Measurements from ENCODE around the gene PROSER2. TPM values are rescaled to one million over a fixed set of nuclear protein-coding genes. Genes with fewer than 3 reads are reported as not detected.
"Not testable (repeated sequence)": the region's sequence is repeated elsewhere in the genome, so short reads cannot be mapped to it uniquely, and the experiment has no call there.

Gene PROSER2
- total RNA-seq, 1 experiment from 2014 or later = 10.6 TPM

DNA sequence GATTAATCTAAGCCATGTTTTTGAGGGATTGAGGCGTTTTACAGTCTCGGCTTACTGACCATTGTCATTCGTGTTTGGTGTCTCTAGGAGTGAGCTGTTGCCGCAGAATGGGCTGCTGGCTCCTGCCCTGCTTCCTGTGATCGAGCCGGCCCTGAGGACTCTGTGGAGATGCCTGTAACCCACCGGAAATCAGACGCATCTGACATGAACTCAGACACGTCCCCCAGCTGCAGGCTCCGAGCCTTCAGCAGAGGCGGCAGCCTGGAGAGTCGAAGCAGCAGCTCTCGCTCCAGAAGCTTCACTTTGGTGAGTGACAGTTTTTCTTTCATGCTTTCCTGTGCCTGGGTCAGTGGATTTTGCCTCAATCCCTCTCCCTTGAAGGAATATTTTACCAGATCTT, 28.8 kb downstream of the PROSER2 start:
- no peak overlapping the region for H3K27ac Mint-ChIP-seq
- no peak overlapping the region for H3K4me3 Mint-ChIP-seq
- Histone ChIP-seq H3K79me2 (ENCODE audit: insufficient read depth, low read length) (no peaks in the 10 kb centered on the region), H3K9ac (ENCODE audit: extremely low read depth, insufficient read length, low read length) (no peak overlapping the region), H4K8ac (replicated peaks; ENCODE audit: insufficient read length, low read depth, low read length) (no peak overlapping the region), H2AK5ac (ENCODE audit: insufficient read length, low read length) (no peak overlapping the region), H3K4me1 (ENCODE audit: insufficient read depth, low read length) (no peaks in the 10 kb centered on the region), H3K9me3 (ENCODE audit: control insufficient read depth, low read depth, low read length) (no peaks in the 10 kb centered on the region), H2AFZ (ENCODE audit: low read length) (no peak overlapping the region), H3K14ac (ENCODE audit: insufficient read depth, low read length) (no peak overlapping the region), H2BK20ac (ENCODE audit: low read depth, low read length, poor library complexity, severe bottlenecking) (no peak overlapping the region), H3K27ac (ENCODE audit: insufficient read length, low read depth, low read length) (no peak overlapping the region), H3T11ph (ENCODE audit: low read length) (no peak overlapping the region), H4K91ac (ENCODE audit: insufficient read length, low read depth, low read length) (no peak overlapping the region), H4K5ac (ENCODE audit: insufficient read length, low read depth, low read length) (no peak overlapping the region), H3K27me3 (ENCODE audit: insufficient read depth, low read length) (no peaks in the 10 kb centered on the region), H3K4ac (ENCODE audit: low read depth, low read length) (no peak overlapping the region), H3K56ac (ENCODE audit: insufficient read length, low read depth, low read length) (no peak overlapping the region), H3K23ac (ENCODE audit: insufficient read length, low read depth, low read length) (no peak overlapping the region), H2BK120ac (ENCODE audit: low read depth, low read length, poor library complexity, severe bottlenecking) (no peak overlapping the region), H3K4me2 (ENCODE audit: insufficient read depth, insufficient read length, low read length) (no peak overlapping the region), H3K23me2 (ENCODE audit: insufficient read length, low read depth, low read length, poor library complexity, severe bottlenecking) (no peaks in the 10 kb centered on the region), H4K20me1 (ENCODE audit: control insufficient read depth, insufficient read depth, insufficient read length) (no peaks in the 10 kb centered on the region), H2BK12ac (ENCODE audit: insufficient read length, low read depth, low read length) (no peak overlapping the region), H3K18ac (ENCODE audit: insufficient read length, low read depth, low read length) (no peak overlapping the region), H2BK5ac (ENCODE audit: insufficient read length, low read length) (no peak overlapping the region), H2BK15ac (ENCODE audit: low read depth, low read length) (no peak overlapping the region), H3K79me1 (ENCODE audit: insufficient read depth, low read depth, low read length, poor library complexity, severe bottlenecking) (no peaks in the 10 kb centered on the region)
- no peak for DNase-seq
- H3K27me3 Mint-ChIP-seq (ENCODE audit: low read depth) = no peaks in the 10 kb centered on the region
- peaks cover 2 to 5% of the 10 kb centered on the region in 2 experiments; a peak in 2 of 4 replicates for H3K4me1 Mint-ChIP-seq
- TF ChIP-seq, protein P1, sequence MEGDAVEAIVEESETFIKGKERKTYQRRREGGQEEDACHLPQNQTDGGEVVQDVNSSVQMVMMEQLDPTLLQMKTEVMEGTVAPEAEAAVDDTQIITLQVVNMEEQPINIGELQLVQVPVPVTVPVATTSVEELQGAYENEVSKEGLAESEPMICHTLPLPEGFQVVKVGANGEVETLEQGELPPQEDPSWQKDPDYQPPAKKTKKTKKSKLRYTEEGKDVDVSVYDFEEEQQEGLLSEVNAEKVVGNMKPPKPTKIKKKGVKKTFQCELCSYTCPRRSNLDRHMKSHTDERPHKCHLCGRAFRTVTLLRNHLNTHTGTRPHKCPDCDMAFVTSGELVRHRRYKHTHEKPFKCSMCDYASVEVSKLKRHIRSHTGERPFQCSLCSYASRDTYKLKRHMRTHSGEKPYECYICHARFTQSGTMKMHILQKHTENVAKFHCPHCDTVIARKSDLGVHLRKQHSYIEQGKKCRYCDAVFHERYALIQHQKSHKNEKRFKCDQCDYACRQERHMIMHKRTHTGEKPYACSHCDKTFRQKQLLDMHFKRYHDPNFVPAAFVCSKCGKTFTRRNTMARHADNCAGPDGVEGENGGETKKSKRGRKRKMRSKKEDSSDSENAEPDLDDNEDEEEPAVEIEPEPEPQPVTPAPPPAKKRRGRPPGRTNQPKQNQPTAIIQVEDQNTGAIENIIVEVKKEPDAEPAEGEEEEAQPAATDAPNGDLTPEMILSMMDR (conservative IDR thresholded peaks at IDR 0.05) = no peak
- WGBS (ENCODE audit: extremely low coverage, insufficient read length, low lambda C conversion rate) = no CpG with 5 or more reads among the region's 13 CpGs
- peaks cover 10 to 23% (median 13%) of the 10 kb centered on the region in 3 experiments for H3K36me3 Mint-ChIP-seq (ENCODE audit: insufficient read depth in 1 of 3, low read depth in 3 of 3)
- H3K9me3 Mint-ChIP-seq = no peaks in the 10 kb centered on the region

DNA sequence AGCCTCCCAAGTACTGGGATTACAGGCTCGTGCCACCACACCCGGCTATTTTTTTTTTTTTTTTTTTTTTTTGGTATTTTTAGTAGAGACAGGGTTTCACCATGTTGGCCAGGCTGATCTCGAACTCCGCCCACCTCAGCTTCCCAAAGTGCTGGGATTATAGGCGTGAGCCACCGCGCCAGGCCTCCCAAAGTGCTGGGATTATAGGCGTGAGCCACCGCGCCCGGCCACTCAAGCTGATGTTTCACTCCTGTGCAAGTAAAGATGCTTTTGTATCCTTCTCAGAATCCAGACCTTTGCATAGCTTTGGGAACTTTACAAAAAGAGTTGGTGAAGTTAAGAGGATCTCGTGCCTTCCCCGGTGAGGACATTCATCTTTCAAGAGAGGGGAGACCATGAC, 29.5 kb downstream of the PROSER2 start:
- WGBS (ENCODE audit: extremely low coverage, insufficient read length, low lambda C conversion rate) = no CpG with 5 or more reads among the region's 13 CpGs
- not testable (repeated sequence) for H3K23me2 ChIP-seq (ENCODE audit: insufficient read length, low read depth, low read length, poor library complexity, severe bottlenecking); H2AFZ ChIP-seq (ENCODE audit: low read length); H3K4me1 ChIP-seq (ENCODE audit: insufficient read depth, low read length); H3K18ac ChIP-seq (ENCODE audit: insufficient read length, low read depth, low read length); H3K56ac ChIP-seq (ENCODE audit: insufficient read length, low read depth, low read length); H3T11ph ChIP-seq (ENCODE audit: low read length); H3K27me3 ChIP-seq (ENCODE audit: insufficient read depth, low read length); H3K23ac ChIP-seq (ENCODE audit: insufficient read length, low read depth, low read length); H3K4me2 ChIP-seq (ENCODE audit: insufficient read depth, insufficient read length, low read length); H3K9me3 Mint-ChIP-seq; H2AK5ac ChIP-seq (ENCODE audit: insufficient read length, low read length); DNase-seq; H4K20me1 ChIP-seq (ENCODE audit: control insufficient read depth, insufficient read depth, insufficient read length); H3K4me3 Mint-ChIP-seq; H4K8ac ChIP-seq (replicated peaks; ENCODE audit: insufficient read length, low read depth, low read length); H2BK5ac ChIP-seq (ENCODE audit: insufficient read length, low read length); H3K79me2 ChIP-seq (ENCODE audit: insufficient read depth, low read length); H2BK20ac ChIP-seq (ENCODE audit: low read depth, low read length, poor library complexity, severe bottlenecking); H2BK12ac ChIP-seq (ENCODE audit: insufficient read length, low read depth, low read length); H3K4me1 Mint-ChIP-seq; H3K4ac ChIP-seq (ENCODE audit: low read depth, low read length); H3K9ac ChIP-seq (ENCODE audit: extremely low read depth, insufficient read length, low read length); H2BK120ac ChIP-seq (ENCODE audit: low read depth, low read length, poor library complexity, severe bottlenecking); H4K91ac ChIP-seq (ENCODE audit: insufficient read length, low read depth, low read length); H4K5ac ChIP-seq (ENCODE audit: insufficient read length, low read depth, low read length); H2BK15ac ChIP-seq (ENCODE audit: low read depth, low read length); H3K14ac ChIP-seq (ENCODE audit: insufficient read depth, low read length); H3K9me3 ChIP-seq (ENCODE audit: control insufficient read depth, low read depth, low read length); H3K27ac ChIP-seq (ENCODE audit: insufficient read length, low read depth, low read length); H3K27me3 Mint-ChIP-seq (ENCODE audit: low read depth); H3K27ac Mint-ChIP-seq; H3K79me1 ChIP-seq (ENCODE audit: insufficient read depth, low read depth, low read length, poor library complexity, severe bottlenecking)
- H3K36me3 Mint-ChIP-seq (ENCODE audit: insufficient read depth in 1 of 3, low read depth in 3 of 3) = peaks cover 12 to 27% (median 13%) of the 10 kb centered on the region in 3 experiments
